GM19452 (cell line): Measurements from ENCODE around the gene GRXCR2.
"Not testable (repeated sequence)": the region's sequence is repeated elsewhere in the genome, so short reads cannot be mapped to it uniquely, and the experiment has no call there.

Experiments
- ATAC-seq: cut with Tn5 transposase; IDR thresholded peaks from one replicate; pipeline ENCODE4 v1.9.1; 2021; ENCODE audit not compliant: unreplicated experiment

The GRXCR2 gene

GRCh38 chr5:145887976-145888574, 15.3 kb upstream of the GRXCR2 start:
- no peak for ATAC-seq

- no peak for ATAC-seq
These were observed 14.4 kb upstream of the GRXCR2 start for GRCh38 chr5:145887217-145887616.

GRCh38 chr5:145874765-145875164, 2.0 kb upstream of the GRXCR2 start:
- ATAC-seq: no peak

GRCh38 chr5:145872486-145872885, 328 bp downstream of the GRXCR2 start:
- ATAC-seq: no peak

GRCh38 chr5:145869753-145870152, 3.1 kb downstream of the GRXCR2 start:
- no peak for ATAC-seq

- no peak for ATAC-seq
These were observed 5.0 kb downstream of the GRXCR2 start for GRCh38 chr5:145867806-145868205.

GRCh38 chr5:145864432-145864831, 8.4 kb downstream of the GRXCR2 start:
- ATAC-seq: not testable (repeated sequence)

- ATAC-seq: no peak
These were observed 9.8 kb downstream of the GRXCR2 start for GRCh38 chr5:145863003-145863402.

GRCh38 chr5:145859897-145860296, 12.9 kb downstream of the GRXCR2 start:
- no peak for ATAC-seq

- no peak for ATAC-seq
These were observed 13.4 kb downstream of the GRXCR2 start for GRCh38 chr5:145859453-145859852.

GRCh38 chr5:145858959-145859358, 13.9 kb downstream of the GRXCR2 start:
- no peak for ATAC-seq

- no peak for ATAC-seq
These were observed 16.5 kb downstream of the GRXCR2 start for GRCh38 chr5:145856285-145856818.

- no peak for ATAC-seq
These were observed 17.0 kb downstream of the GRXCR2 start for GRCh38 chr5:145855763-145856267.

GRCh38 chr5:145854651-145855258, 18.1 kb downstream of the GRXCR2 start:
- no peak for ATAC-seq

- no peak for ATAC-seq
These were observed 18.9 kb downstream of the GRXCR2 start for GRCh38 chr5:145853781-145854376.

- ATAC-seq: no peak
These were observed 19.8 kb downstream of the GRXCR2 start for GRCh38 chr5:145852990-145853389.

- no peak for ATAC-seq
These were observed 24.0 kb downstream of the GRXCR2 start for GRCh38 chr5:145848854-145849253.

- ATAC-seq: no peak
These were observed 25.0 kb downstream of the GRXCR2 start for GRCh38 chr5:145847499-145848497.

GRCh38 chr5:145846081-145846480, 26.7 kb downstream of the GRXCR2 start:
- no peak for ATAC-seq

- no peak for ATAC-seq
These were observed 31.5 kb downstream of the GRXCR2 start for GRCh38 chr5:145841299-145841698.
